ENCODE measurements around the gene C2CD2L. TPM values are rescaled to one million over a fixed set of nuclear protein-coding genes. Genes with fewer than 3 reads are reported as not detected.

The C2CD2L gene
- total and polyA plus RNA-seq, 10 of the 15 experiments (the other 5 are each of a cell fraction or from before 2014, with no cell fraction given) = 0.21 to 9.6 (median 5.1) TPM

DNA sequence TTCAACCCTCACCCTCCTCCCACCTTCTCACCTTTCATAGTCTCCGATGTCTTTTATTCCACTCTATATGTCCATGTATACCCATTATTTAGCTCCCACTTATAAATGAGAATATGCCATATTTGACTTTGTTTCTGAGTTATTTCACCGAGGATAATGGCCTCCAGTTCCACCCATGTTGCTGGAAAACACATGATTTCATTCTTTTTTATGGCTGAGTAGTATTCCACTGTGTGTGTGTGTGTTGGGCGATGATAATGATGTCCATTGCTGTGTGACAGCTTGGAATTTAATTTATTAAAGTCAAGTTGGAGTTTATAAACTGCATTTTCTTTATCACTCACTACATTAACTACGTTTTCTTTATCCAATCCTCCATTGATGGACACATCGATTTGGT lies 11.1 kb downstream of the C2CD2L start (continued):
- TF ChIP-seq SMAD5 (IDR thresholded peaks at IDR 0.05; ENCODE audit: low read depth) = no peak
- TF ChIP-seq POLR2AphosphoS5 (IDR thresholded peaks at IDR 0.05; ENCODE audit: low read length) = no peak
- TF ChIP-seq E2F4 (IDR thresholded peaks at IDR 0.05; ENCODE audit: low read depth, low read length) = no peak
- TF ChIP-seq, protein P1, sequence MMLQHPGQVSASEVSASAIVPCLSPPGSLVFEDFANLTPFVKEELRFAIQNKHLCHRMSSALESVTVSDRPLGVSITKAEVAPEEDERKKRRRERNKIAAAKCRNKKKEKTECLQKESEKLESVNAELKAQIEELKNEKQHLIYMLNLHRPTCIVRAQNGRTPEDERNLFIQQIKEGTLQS (IDR thresholded peaks at IDR 0.05; ENCODE audit: borderline replicate concordance, extremely low read depth, low read depth, low read length) = no peak
- no peak for TF ChIP-seq DPF2 (IDR thresholded peaks at IDR 0.05)
- TF ChIP-seq SIN3A (IDR thresholded peaks at IDR 0.05; ENCODE audit: low read depth, low read length) = no peak
- no peak for TF ChIP-seq NR2F1 (conservative IDR thresholded peaks at IDR 0.05)

DNA sequence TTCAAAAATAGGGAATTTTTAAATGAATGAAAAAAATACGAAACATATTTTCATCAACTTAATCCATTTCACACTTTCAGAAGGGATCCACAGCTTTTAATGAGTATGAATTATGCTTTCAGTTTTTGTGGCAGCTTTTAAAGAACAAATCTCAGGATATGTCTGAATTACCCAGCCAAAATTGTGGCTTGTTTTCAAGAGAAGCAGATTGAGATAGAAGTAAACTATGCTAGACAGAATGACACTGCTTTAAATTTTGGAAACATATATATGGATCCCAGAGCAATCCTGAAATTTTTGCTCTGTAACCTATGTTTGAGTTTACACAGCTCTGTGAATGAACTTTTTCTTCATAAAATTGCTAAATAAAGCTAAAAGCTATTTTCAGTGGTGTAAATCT lies 11.8 kb downstream of the C2CD2L start:
- no peaks in the 10 kb centered on the region for H3K27me3 ChIP-seq (replicated peaks in 1 of 2; ENCODE audit: control insufficient read depth in 2 of 2, insufficient read depth in 2 of 2, low read length in 1 of 2)
- H3K79me2 ChIP-seq (ENCODE audit: control insufficient read depth, insufficient read depth, low read length) = peaks cover 20% of the 10 kb centered on the region
- H4K20me1 ChIP-seq (ENCODE audit: control insufficient read depth, insufficient read depth) = no peaks in the 10 kb centered on the region
- SMC1A ChIA-PET (ENCODE audit: uncharacterized antibody, unreplicated experiment) = interaction anchor here (5.0 kb wide), 1 partner anchor 10 kb away, joined by 32 read pairs; no protein-coding TSS in a partner anchor
- FAIRE-seq (no peak), DNase-seq (ENCODE audit: low read depth, low spot score) (no peak), ATAC-seq (no peak)
- no TSS peak for BruUV-seq (replicated peaks)
- no peak overlapping the region for H3K9ac ChIP-seq (ENCODE audit: control insufficient read depth, insufficient read depth, low read length)
- H3K9me3 ChIP-seq (replicated peaks; ENCODE audit: control insufficient read depth, insufficient read depth, low read length) = no peaks in the 10 kb centered on the region
- in situ Hi-C loops (cut with MboI) = no loop called here
- RAD21 ChIA-PET (ENCODE audit: unreplicated experiment) = no interaction called here
- H3K4me3 ChIP-seq = no peak overlapping the region
- WGBS (ENCODE audit: insufficient coverage, insufficient replicate concordance, low lambda C conversion rate, missing lambda C conversion rate) = 100% methylated on average over 1 of the region's 1 CpG
- peaks cover 13% of the 10 kb centered on the region for H3K4me1 ChIP-seq (ENCODE audit: control insufficient read depth, insufficient read depth, low read length)
- TF ChIP-seq NBN (IDR thresholded peaks at IDR 0.05) = no peak
- no peak overlapping the region for H3K27ac ChIP-seq (ENCODE audit: control insufficient read depth, insufficient read depth)
- no peak overlapping the region for H2AFZ ChIP-seq (ENCODE audit: control insufficient read depth, low read depth, low read length)
- H3K4me2 ChIP-seq (ENCODE audit: control insufficient read depth, insufficient read depth) = no peak overlapping the region
- intact Hi-C loops (cut with micrococcal nuclease; ENCODE audit: unreplicated experiment) = no loop called here
- H3K36me3 ChIP-seq (ENCODE audit: control insufficient read depth in 2 of 2, insufficient read depth in 2 of 2, low read length in 1 of 2) = peaks cover 0 to 4% of the 10 kb centered on the region in 2 experiments; a peak in 3 of 4 replicates
- POLR2A ChIA-PET = interaction anchor here (0.6 to 6.9 kb wide), 6 partner anchors 9 to 64 kb away, joined by 3 to 76 read pairs (median 4); partner anchors contain the start of genes C2CD2L and HMBS
- CTCF ChIA-PET = interaction anchor here (0.7 to 1.2 kb wide), 5 partner anchors 9 to 722 kb away, joined by 3 to 5 read pairs (median 3); partner anchors contain the start of gene C2CD2L
